ENCODE measurements around the gene MST1.

The MST1 gene

DNA sequence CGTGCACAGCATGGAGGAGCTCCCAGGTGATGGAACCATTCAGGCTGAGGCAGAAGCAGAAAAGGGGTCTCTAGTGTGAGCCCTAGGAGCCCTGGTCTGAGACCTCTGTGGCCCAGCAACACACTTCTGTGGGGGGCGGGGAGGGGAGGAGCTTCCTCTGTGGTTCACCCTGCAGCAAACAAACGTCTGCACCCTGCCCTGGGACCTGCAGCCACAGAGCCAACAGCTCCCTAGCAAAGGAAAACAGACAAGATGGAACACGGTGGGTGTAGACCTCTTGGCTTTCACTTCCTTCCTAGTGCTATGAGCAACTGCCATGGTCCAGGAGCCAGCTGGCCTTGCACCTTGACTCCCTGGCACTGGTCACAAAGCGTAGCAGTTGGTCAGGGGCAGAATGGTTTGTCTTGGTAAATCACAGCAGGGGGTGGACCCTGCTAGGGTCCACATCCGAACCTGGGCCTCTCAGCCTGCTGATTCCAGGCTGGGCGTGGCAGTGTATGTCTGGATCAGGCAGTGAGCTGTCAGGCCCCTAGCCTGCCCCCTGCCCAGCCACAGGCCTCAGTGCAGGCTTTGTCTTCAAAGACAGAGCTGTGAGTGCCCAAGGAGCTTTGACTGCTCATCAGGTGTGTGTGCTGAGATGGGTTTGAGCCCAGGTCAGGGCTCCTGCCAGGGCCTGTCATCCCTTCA lies 23.5 kb upstream of the MST1 start:
- no peaks in the 10 kb centered on the region for H3K27me3 ChIP-seq
- TF ChIP-seq, protein P1, sequence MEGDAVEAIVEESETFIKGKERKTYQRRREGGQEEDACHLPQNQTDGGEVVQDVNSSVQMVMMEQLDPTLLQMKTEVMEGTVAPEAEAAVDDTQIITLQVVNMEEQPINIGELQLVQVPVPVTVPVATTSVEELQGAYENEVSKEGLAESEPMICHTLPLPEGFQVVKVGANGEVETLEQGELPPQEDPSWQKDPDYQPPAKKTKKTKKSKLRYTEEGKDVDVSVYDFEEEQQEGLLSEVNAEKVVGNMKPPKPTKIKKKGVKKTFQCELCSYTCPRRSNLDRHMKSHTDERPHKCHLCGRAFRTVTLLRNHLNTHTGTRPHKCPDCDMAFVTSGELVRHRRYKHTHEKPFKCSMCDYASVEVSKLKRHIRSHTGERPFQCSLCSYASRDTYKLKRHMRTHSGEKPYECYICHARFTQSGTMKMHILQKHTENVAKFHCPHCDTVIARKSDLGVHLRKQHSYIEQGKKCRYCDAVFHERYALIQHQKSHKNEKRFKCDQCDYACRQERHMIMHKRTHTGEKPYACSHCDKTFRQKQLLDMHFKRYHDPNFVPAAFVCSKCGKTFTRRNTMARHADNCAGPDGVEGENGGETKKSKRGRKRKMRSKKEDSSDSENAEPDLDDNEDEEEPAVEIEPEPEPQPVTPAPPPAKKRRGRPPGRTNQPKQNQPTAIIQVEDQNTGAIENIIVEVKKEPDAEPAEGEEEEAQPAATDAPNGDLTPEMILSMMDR (IDR thresholded peaks at IDR 0.05; ENCODE audit: low read depth, low read length): no peak
- DNase-seq: no peak
- no peak overlapping the region for H3K4me3 ChIP-seq (ENCODE audit: low read depth, low read length)
- H3K9me3 ChIP-seq: no peaks in the 10 kb centered on the region
- no peaks in the 10 kb centered on the region for H3K4me1 ChIP-seq
- no peaks in the 10 kb centered on the region for H3K36me3 ChIP-seq

DNA sequence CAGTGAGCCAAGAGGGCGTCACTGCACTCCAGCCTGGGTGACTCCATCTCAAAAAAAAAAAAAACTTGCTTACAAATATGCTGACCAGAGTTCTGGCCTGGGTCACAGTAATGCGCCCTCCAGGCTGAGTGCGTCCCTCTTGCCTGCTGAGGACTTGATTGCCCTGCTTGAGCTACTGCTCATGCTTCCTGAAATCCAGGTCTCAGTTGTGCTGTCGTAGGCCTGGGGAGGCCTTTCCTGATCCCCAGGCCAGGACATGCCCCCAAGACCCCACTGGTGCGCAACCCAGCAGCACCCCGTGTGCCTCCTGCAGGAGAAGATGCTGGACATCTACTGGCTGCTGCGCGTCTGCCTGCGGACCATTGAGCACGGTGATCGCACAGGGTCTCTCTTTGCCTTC lies 22.9 kb upstream of the MST1 start:
- H3K4me1 ChIP-seq: no peaks in the 10 kb centered on the region
- H3K4me3 ChIP-seq (ENCODE audit: low read depth, low read length): no peak overlapping the region
- DNase-seq: no peak
- no peaks in the 10 kb centered on the region for H3K36me3 ChIP-seq
- TF ChIP-seq, protein P1 (IDR thresholded peaks at IDR 0.05; ENCODE audit: low read depth, low read length): no peak
- no peaks in the 10 kb centered on the region for H3K9me3 ChIP-seq
- no peaks in the 10 kb centered on the region for H3K27me3 ChIP-seq

DNA sequence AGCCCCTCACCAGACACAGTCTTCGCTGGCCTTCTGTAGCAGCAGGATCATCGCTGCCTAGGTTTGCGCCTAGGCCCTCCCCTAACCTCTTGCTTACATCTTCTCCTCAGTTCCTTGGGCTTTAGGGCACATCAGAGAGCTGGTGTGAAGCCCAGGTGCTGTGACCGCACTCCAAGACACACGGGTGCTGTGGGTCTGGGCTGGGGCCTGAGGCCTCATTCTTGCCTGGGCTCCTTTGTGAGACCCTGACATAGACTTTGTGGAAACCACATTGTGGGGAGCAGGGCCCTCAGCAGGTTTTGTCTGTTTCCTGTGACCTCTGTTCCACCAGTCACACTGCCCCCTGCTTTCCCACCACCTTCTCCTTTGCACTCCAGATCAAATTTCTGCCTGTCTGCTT lies 22.2 kb upstream of the MST1 start:
- Histone ChIP-seq H3K9me3 (no peaks in the 10 kb centered on the region), H3K4me3 (ENCODE audit: low read depth, low read length) (no peak overlapping the region), H3K4me1 (no peaks in the 10 kb centered on the region), H3K27me3 (no peaks in the 10 kb centered on the region), H3K36me3 (no peaks in the 10 kb centered on the region)
- no peak for DNase-seq
- TF ChIP-seq, protein P1 (IDR thresholded peaks at IDR 0.05; ENCODE audit: low read depth, low read length): no peak

DNA sequence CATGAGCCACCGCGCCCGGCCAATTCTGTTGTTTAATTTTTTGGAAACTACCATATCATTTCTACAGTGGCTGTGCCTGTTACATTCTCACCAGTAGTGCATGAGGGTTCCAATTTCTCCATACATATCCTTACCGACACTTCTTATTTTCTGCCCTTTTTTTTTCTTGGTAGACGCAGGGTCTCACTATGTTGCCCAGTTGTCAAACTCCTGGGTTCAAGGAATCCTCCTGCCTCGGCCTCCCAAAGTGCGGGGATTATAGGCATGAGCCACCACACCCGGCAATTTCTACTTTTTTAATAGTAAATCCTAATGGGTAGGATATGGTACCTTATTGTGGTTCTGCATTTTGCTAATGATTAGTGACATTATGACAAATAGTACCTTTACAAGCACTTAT lies 20.6 kb upstream of the MST1 start:
- Histone ChIP-seq H3K36me3 (no peaks in the 10 kb centered on the region), H3K4me1 (no peaks in the 10 kb centered on the region), H3K4me3 (ENCODE audit: low read depth, low read length) (no peak overlapping the region), H3K27me3 (no peaks in the 10 kb centered on the region), H3K9me3 (no peaks in the 10 kb centered on the region)
- TF ChIP-seq, protein P1 (IDR thresholded peaks at IDR 0.05; ENCODE audit: low read depth, low read length): no peak
- no peak for DNase-seq

DNA sequence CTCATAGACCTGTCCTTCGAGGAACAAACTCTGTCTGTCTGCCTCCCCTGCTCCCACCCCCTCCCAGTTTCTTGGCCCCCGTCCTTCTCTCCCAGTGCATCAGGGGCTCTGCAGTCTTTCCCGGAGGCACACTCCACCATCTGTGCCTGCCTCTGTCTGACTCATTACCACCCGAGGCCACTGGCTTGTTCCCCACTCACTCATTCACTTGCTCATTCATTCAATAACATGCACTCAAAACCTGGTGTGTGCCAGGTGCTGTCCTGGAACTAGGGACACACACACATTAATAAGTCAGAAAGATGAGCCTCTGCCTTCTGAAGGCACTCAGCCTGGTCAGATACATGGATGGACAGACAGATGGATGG lies 17.8 kb upstream of the MST1 start:
- Histone ChIP-seq H3K4me3 (ENCODE audit: low read depth, low read length) (no peak overlapping the region), H3K9me3 (no peaks in the 10 kb centered on the region), H3K27me3 (no peaks in the 10 kb centered on the region), H3K4me1 (no peaks in the 10 kb centered on the region), H3K36me3 (no peaks in the 10 kb centered on the region)
- no peak for DNase-seq
- TF ChIP-seq, protein P1 (IDR thresholded peaks at IDR 0.05; ENCODE audit: low read depth, low read length): no peak

DNA sequence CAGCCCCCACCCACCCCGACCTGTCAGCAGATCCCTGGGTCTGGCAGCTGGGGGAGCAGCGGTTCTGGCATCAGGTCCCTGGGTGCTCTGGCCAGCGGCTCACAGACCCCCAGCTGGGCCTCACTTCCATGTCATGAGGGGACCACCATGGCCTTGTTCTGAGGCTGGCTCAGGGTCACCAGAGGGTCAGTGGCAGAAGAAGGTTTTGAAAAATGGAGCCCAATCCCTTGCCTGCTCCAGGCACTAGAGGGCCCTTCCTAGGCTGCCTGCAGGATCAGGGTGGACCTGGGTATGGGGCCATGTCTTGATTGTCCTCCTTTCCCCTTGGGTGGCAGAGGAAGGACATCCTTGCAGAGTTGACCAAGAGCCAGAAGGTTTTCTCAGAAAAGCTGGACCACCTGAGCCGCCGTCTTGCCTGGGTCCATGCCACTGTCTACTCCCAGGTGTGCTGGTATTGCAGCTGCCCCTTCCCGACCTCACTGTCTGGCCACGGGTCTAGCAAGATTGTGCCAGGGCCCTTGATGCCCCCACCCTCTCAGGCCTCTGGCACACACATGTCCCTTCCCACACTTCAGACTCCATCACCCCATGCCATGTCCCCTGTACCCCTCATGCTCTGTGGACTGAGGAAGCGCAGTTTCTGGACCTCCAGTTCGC lies 17.3 kb upstream of the MST1 start:
- H3K36me3 ChIP-seq: no peaks in the 10 kb centered on the region
- TF ChIP-seq, protein P1 (IDR thresholded peaks at IDR 0.05; ENCODE audit: low read depth, low read length): no peak
- H3K4me3 ChIP-seq (ENCODE audit: low read depth, low read length): no peak overlapping the region
- DNase-seq: no peak
- H3K9me3 ChIP-seq: no peaks in the 10 kb centered on the region
- no peaks in the 10 kb centered on the region for H3K4me1 ChIP-seq
- no peaks in the 10 kb centered on the region for H3K27me3 ChIP-seq

Measured in BE2C (cell line).